Mucosa of rectum (tissue), 2 donors: ENCODE data around the gene TPSB2.
"Not testable (repeated sequence)": the region's sequence is repeated elsewhere in the genome, so short reads cannot be mapped to it uniquely, and the experiment has no call there.

ENCODE experiments used
- H3K27ac ChIP-seq, 2 donors: one replicate each; pipeline ENCODE4 v1.7.0; 2013; ENCODE audit warnings: inconsistent platforms in 2 of 2, low read depth in 2 of 2, low read length in 2 of 2
- H3K27me3 ChIP-seq, 2 donors: one replicate each; pipeline ENCODE4 v1.7.0; 2013; ENCODE audit warnings: low read length in 2 of 2; ENCODE audit not compliant: control insufficient read depth in 2 of 2, insufficient read depth in 2 of 2
- H3K36me3 ChIP-seq, 2 donors: one replicate each; pipeline ENCODE4 v1.7.0; 2013; ENCODE audit warnings: low read length in 2 of 2; ENCODE audit not compliant: control insufficient read depth in 2 of 2, insufficient read depth in 2 of 2
- H3K4me1 ChIP-seq, 2 donors: one replicate each; pipeline ENCODE4 v1.7.0; 2013; ENCODE audit warnings: low read length in 2 of 2, mild to moderate bottlenecking in 1 of 2; ENCODE audit not compliant: control insufficient read depth in 2 of 2, insufficient read depth in 2 of 2
- H3K4me3 ChIP-seq, 2 donors: one replicate each; pipeline ENCODE4 v1.7.0; 2013; ENCODE audit warnings: low read length in 2 of 2
- H3K9ac ChIP-seq, 2 donors: one replicate each; pipeline ENCODE4 v1.7.0; 2013; ENCODE audit warnings: low read length in 2 of 2, low read depth in 1 of 2, mild to moderate bottlenecking in 1 of 2
- H3K9me3 ChIP-seq, 2 donors: one replicate each; pipeline ENCODE4 v1.7.0; 2013; ENCODE audit warnings: low read length in 2 of 2; ENCODE audit not compliant: control insufficient read depth in 2 of 2
- donor health status: healthy.
- donor health status: Normal muscosa, but diverticular disease.

The TPSB2 gene

DNA sequence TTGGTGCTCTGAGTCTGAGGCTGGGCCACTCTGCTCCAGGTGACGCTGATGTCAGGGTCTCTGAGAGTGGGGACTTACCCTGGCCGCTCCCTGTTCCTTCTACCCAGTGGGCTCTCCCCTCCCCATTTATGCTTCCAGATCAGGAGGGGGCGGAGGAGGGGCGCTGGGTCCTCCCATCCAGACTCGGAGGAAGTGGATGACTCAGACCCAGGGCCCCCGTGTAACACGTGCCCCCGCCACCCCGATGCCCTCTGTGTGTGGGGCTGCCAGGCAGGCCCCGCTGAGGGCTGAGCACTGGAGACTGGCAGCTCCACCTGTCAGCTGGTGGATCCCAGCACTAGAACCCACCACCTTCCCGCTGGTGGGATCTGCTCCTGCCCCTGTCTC lies at the start of gene TPSB2:
TSS of gene TPSB2 (minus strand) at position 101 of the 387 bp plus-strand sequence. CDS start 233 bp downstream, outside the sequence.
- not testable (repeated sequence) for H3K27ac ChIP-seq, H3K27me3 ChIP-seq, H3K4me3 ChIP-seq, H3K9ac ChIP-seq, H3K9me3 ChIP-seq, H3K36me3 ChIP-seq, H3K4me1 ChIP-seq

DNA sequence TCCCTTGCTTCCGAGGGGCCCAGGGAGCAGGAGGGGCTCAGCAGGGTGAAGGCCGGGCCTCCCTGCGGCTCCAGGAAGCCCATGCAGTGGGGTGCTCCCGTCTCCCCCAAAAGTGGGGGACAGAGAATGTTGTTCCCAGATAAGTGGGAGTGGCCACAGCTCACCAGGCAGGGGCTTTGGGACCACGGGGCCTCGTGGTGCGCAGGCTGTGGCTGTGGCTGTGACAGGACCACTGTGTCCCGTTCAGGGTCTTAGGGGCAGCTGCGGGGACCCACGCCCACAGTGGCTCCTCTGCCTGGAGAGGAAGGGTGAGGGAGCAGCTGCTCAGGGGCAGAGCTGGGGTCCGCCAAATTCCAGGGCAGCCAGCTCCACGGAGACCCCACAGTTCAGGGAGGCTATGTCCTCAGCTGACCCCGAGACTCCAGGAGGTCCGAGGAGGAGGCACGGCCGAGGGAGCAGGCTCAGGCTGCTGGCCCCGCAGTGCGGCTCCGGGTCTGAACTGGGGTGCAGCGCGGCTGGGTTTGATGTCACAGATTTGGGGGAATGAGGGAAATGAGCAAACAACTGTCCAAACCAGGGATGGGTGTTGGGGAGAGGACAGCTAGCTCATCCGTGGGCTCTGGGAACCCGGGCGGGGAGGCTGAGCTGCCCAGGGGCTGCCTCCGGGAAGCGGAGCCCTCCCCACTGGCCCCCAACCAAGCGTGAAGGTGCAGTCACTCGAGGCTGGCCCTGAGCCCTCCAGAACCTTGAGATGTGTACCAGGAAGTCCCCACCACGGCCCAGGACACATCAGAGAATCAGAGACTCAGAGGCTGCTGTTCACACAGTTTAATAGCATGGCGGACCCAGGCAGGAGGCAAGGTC lies 49.3 kb upstream of the TPSB2 start:
- H3K9me3 ChIP-seq, result no peaks in the 10 kb centered on the region
- H3K27ac ChIP-seq, result no peak overlapping the region
- H3K9ac ChIP-seq, result no peak overlapping the region
- H3K4me1 ChIP-seq, result no peaks in the 10 kb centered on the region
- no peaks in the 10 kb centered on the region for H3K36me3 ChIP-seq
- no peak overlapping the region for H3K4me3 ChIP-seq
- H3K27me3 ChIP-seq, result peaks cover 0 to 14% of the 10 kb centered on the region in 2 donors

DNA sequence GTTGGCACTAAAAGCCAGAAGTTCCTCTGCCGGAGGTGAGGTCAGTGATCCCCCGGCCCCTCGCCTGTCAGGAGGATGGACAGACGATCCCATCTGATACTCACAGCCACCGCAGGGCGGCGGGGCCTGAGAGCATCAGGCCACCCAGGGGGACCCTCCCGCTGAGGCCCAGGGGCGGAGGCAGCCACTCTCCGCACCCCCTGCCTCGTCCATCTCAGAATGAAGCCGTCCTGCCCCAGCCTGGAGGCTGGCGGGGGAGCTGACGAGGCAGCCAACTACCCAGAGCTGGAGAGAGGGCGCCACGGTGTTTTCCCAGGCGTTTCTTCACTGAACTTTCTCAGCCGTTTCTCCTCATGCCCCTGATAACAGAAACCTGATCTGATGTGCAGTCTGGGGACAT lies 48.5 kb upstream of the TPSB2 start:
- Histone ChIP-seq H3K27ac (no peak overlapping the region), H3K27me3 (peaks cover 0 to 14% of the 10 kb centered on the region in 2 donors), H3K9me3 (no peaks in the 10 kb centered on the region), H3K4me3 (no peak overlapping the region), H3K4me1 (no peaks in the 10 kb centered on the region), H3K9ac (no peak overlapping the region), H3K36me3 (no peaks in the 10 kb centered on the region)

DNA sequence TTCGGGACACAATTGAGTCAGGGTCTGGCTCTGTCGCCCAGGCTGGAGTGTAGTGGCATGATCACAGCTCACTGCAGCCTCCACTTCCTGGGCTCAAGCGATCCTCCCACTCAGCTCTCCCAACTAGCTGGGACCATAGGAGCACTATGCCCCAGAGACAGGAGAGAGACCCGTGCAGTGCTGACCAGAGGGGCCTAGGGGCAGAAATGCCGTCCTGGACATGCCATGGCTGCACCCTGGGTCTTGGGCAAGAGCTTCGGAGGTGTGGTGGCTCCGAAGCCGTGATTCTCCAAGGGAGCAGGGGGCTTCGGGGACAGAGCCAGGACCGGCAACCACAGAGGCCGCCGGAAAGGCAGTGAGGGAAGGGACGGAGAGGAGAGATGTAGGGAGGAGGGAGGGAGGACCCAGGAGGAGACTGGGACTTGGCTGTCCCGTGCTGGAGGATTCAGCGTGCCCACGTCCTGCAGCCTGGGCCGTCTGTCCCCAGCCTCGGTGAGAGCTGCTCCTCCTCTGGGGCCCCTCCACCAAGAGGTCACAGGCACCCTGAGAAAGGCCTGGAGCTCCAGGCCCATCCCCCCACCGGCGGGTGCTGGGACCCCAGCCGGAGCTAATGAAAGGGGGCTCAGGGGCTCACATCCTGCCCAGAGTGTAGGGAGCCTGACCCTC lies 47.8 kb upstream of the TPSB2 start:
- Histone ChIP-seq H3K4me1 (no peaks in the 10 kb centered on the region), H3K27ac (no peak overlapping the region), H3K36me3 (no peaks in the 10 kb centered on the region)

DNA sequence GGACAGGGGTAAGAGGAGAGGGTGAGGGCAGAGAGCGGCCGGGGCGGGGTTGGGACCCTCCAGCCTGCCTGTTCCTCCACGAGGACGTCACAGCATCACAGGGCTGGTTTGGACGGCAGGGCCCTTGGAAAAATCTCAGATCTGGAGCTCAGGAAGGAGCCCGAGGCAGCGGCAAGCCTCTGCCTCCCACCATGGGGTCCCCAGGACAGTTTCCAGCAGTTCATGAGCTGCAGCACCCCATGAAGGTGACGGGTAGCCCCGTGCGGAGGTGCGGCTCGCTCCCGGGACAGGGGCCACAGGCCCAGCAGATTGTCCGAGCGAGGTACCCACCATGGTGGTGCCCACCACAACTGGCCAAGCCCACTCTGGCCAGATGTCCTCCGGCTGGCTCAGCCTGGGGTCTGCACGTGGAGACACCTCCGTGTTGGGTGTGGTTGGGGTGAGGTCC lies 47.2 kb upstream of the TPSB2 start:
- no peak overlapping the region for H3K9ac ChIP-seq
- H3K4me3 ChIP-seq, result no peak overlapping the region
- no peaks in the 10 kb centered on the region for H3K9me3 ChIP-seq
- H3K4me1 ChIP-seq, result peaks cover 2 to 3% of the 10 kb centered on the region in 2 donors
- H3K36me3 ChIP-seq, result no peaks in the 10 kb centered on the region
- H3K27ac ChIP-seq, result no peak overlapping the region
- peaks cover 0 to 14% of the 10 kb centered on the region in 2 donors for H3K27me3 ChIP-seq

More for the DNA sequence above, 47.8 kb upstream of the TPSB2 start:
- Histone ChIP-seq H3K9me3 (no peaks in the 10 kb centered on the region), H3K27me3 (peaks cover 0 to 14% of the 10 kb centered on the region in 2 donors), H3K9ac (no peak overlapping the region), H3K4me3 (no peak overlapping the region)

DNA sequence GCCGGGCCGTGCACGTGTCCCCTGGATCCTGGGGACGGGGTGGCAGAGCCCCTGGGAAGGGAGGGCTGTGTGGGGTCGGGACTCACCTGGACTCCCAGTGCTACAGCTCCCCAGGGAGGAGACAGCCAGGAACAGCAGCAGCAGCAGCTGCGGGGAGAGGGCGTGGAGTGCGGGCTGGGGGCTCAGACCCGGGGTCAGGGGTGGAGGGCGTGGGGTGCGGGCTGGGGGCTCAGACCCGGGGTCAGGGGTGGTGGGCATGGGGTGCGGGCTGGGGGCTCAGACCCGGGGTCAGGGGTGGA lies 46.5 kb upstream of the TPSB2 start:
- H3K27me3 ChIP-seq, result peaks cover 0 to 15% of the 10 kb centered on the region in 2 donors
- H3K4me1 ChIP-seq, result peaks cover 2 to 7% of the 10 kb centered on the region in 2 donors
- no peaks in the 10 kb centered on the region for H3K36me3 ChIP-seq
- H3K9ac ChIP-seq, result no peak overlapping the region
- H3K27ac ChIP-seq, result no peak overlapping the region
- no peak overlapping the region for H3K4me3 ChIP-seq
- no peaks in the 10 kb centered on the region for H3K9me3 ChIP-seq

DNA sequence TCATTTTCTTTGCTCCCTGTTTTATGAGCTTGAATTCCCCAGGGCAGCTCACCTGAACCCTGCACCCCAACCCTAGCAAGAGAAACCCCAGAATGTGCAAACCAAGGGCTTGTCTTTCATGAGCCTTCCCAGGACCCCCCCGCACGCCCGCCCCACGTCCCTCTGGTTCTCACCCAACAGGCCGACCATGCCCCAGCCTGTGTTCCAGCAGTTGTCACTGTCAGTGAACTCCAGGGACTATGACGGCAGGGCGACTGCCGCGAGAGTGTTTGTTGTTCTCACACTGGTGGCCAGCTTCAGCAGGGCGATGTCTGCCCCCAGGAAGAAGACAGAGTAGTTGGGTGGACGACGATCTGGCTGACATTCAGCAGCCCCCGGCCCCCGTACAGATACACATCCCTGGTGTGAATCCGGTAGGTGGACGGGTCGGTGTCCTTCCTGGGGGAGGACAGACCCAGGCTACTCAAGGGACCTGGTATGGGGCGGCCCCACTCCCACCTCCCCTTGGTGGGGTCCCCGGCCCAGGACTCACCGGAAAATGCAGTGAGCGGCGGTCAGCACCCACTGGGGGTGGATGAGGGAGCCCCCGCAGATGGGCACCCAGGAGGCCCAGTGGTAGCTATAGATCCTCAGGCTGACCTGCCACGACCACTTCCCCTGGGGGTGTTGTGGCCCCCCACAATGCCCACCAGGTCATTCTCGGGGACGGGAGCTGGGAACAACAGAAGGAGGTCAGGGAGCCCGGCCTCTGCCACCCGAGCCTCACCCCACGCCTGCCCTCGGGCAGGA lies 46.0 kb upstream of the TPSB2 start:
- Histone ChIP-seq H3K9me3 (no peaks in the 10 kb centered on the region), H3K4me3 (no peak overlapping the region), H3K9ac (no peak overlapping the region), H3K27me3 (peaks cover 0 to 18% of the 10 kb centered on the region in 2 donors), H3K4me1 (peaks cover 2 to 9% of the 10 kb centered on the region in 2 donors), H3K36me3 (no peaks in the 10 kb centered on the region), H3K27ac (no peak overlapping the region)

DNA sequence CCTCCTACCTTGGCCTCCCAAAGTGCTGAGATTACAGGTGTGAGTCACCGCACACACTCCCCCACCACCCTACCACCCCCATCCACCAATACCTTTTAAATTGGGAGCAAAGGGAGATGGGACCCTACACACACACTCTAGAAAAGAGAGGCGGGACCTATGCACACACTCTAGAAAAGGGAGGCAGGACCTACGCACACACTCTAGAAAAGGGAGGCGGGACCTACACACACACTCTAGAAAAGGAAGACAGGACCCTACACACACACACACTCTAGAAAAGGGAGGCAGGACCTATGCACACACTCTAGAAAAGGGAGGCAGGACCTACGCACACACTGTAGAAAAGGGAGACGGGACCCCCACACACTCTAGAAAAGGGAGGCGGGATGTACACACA lies 44.8 kb upstream of the TPSB2 start:
- no peak overlapping the region for H3K4me3 ChIP-seq
- no peak overlapping the region for H3K9ac ChIP-seq
- H3K27me3 ChIP-seq, result peaks cover 0 to 14% of the 10 kb centered on the region in 2 donors
- peaks cover 2 to 9% of the 10 kb centered on the region in 2 donors for H3K4me1 ChIP-seq
- no peaks in the 10 kb centered on the region for H3K36me3 ChIP-seq
- no peaks in the 10 kb centered on the region for H3K9me3 ChIP-seq
- H3K27ac ChIP-seq, result no peak overlapping the region

DNA sequence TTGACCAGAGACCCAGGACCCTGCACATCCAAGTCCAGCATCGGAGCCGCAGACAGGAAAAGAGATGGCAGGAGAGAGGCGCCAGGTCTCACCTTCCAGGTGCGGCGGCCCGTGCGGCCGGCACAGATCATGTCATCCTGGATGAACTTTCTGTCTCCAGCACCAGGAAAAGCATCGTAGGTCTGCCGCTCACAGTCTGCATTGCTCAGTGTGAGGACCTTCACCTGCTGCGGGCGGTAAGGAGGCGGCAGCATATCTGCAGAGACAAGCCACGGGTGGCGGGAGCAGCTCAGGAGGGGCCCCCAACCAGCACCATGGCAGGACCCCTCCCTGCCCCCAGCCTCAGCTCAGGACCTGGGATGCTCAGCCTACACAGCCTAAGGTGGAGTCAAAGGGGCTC lies 43.8 kb upstream of the TPSB2 start:
- Histone ChIP-seq H3K27ac (no peak overlapping the region), H3K9ac (no peak overlapping the region), H3K4me3 (no peak overlapping the region), H3K4me1 (peaks cover 2 to 9% of the 10 kb centered on the region in 2 donors), H3K36me3 (no peaks in the 10 kb centered on the region), H3K27me3 (peaks cover 0 to 14% of the 10 kb centered on the region in 2 donors), H3K9me3 (no peaks in the 10 kb centered on the region)
